Keratinocyte (primary cell): ENCODE data around the gene SEC31A.

Experiments
- EZH2 ChIP-seq: IDR thresholded peaks from one replicate; pipeline ENCODE4 v1.6.1; 2012; ENCODE audit warnings: inconsistent platforms, mild to moderate bottlenecking, low read length, moderate library complexity
- TF ChIP-seq, protein P1 (sequence below), 3 experiments: IDR thresholded peaks in 1 of 3; conservative IDR thresholded peaks in 1 of 3; optimal IDR thresholded peaks in 1 of 3; 2 replicates in 2 of 3; 3 replicates in 1 of 3; pipeline versions ENCODE3 to v1.5.1; 2011; ENCODE audit warnings: low read length in 3 of 3, mild to moderate bottlenecking in 3 of 3, moderate library complexity in 2 of 3, control low read depth in 1 of 3, inconsistent platforms in 1 of 3; ENCODE audit not compliant: insufficient read depth in 2 of 3; ENCODE audit errors: extremely low read depth in 1 of 3

DNA sequence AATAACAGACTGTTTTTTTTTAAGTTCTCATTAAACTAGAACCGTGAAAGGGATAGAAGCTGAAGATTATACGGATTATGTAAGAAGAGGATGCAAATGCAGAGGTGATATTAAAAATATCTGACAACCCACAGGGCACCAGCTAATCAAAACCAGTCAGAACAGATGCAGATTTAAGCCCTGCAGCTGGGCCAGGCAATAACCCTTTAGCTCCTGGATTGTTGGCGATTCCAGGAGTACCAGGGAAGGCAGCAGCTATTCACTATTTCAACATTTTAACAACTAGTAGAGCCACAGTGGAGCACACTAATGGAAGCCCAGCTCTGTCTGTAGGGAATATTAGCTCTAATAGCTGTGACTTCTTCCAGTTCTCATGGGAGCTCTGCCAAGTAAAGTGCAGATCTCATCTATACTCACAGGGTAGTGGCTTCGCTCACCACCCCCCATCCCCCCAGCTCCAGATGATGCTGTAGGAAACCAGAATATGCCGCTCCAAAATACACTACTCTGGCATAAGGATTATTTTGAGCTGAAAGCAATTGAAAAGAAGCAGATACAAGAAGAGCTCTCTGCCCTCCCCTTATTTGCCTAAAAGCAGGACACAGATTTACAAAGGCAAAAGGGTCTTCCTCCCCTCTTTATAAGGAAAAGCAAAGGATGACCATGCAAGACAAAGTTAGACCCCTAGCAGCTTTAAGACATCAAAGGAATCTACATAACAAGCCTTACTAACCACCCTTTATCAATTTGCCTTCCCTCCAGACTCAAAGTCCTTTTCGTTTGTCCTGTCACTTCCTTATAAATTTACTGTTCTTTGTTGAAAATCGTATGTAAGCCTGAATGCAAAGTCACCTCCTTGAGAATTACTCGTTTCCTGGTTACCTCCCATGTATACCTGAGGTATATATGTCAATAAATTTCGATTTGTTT, 106.0 kb downstream of the SEC31A start:
- TF ChIP-seq, protein P1, sequence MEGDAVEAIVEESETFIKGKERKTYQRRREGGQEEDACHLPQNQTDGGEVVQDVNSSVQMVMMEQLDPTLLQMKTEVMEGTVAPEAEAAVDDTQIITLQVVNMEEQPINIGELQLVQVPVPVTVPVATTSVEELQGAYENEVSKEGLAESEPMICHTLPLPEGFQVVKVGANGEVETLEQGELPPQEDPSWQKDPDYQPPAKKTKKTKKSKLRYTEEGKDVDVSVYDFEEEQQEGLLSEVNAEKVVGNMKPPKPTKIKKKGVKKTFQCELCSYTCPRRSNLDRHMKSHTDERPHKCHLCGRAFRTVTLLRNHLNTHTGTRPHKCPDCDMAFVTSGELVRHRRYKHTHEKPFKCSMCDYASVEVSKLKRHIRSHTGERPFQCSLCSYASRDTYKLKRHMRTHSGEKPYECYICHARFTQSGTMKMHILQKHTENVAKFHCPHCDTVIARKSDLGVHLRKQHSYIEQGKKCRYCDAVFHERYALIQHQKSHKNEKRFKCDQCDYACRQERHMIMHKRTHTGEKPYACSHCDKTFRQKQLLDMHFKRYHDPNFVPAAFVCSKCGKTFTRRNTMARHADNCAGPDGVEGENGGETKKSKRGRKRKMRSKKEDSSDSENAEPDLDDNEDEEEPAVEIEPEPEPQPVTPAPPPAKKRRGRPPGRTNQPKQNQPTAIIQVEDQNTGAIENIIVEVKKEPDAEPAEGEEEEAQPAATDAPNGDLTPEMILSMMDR (optimal IDR thresholded peaks at IDR 0.05 in 1 of 3, IDR thresholded peaks at IDR 0.05 in 1 of 3, conservative IDR thresholded peaks at IDR 0.05 in 1 of 3; ENCODE audit: extremely low read depth in 1 of 3, insufficient read depth in 2 of 3, low read length in 3 of 3) = no peak
- no peak for TF ChIP-seq EZH2
